Endothelial cell of umbilical vein (primary cell): ENCODE results near the gene SUMF1. TPM values are rescaled to one million over a fixed set of nuclear protein-coding genes. Genes with fewer than 3 reads are reported as not detected.

Experiments
- BruUV-seq: library from RNA; stranded (reverse); fragments of 400-500 nt; replicated peaks from 2 replicates; lab custom pipeline; 2021; lab: Mats Ljungman, UMichigan
- CTCF ChIA-PET: fragments of 300-600, 350-600 bp; sonication (Branson Sonifier 250); formaldehyde crosslinking; loops from one replicate; lab custom pipeline; 2021; ENCODE audit warnings: antibody characterized with exemption, inconsistent platforms; lab: Charles Lee
- POLR2A ChIA-PET: fragments of 300-600, 350-600 bp; sonication (Branson Sonifier 250); formaldehyde crosslinking; loops from one replicate; lab custom pipeline; 2021; ENCODE audit warnings: antibody characterized with exemption, inconsistent platforms; lab: Charles Lee
- DNase-seq: peaks from one replicate; pipeline ENCODE4 v3.0.0-alpha.2; 2011; ENCODE audit warnings: low read depth, low spot score
- FAIRE-seq: peaks from 2 replicates; lab custom pipeline; 2011; peaks lifted over from hg19 to GRCh38; lab: Jason Lieb, UNC
- H2AFZ ChIP-seq: 2 replicates; pipeline ENCODE4 v1.6.0; 2012; ENCODE audit warnings: low read depth, low read length, control low read depth, inconsistent platforms
- H3K27ac ChIP-seq: 2 replicates; pipeline ENCODE4 v1.5.1; 2011; ENCODE audit warnings: low read depth, mild to moderate bottlenecking, control low read depth, low read length, moderate library complexity; ENCODE audit not compliant: insufficient read depth
- H3K27me3 ChIP-seq, 2 experiments: 2 replicates each; pipeline versions ENCODE4 v1.6.0 to v1.6.1; 2011; ENCODE audit warnings: low read length in 2 of 2, mixed read lengths in 1 of 2; ENCODE audit not compliant: control insufficient read depth in 2 of 2, insufficient read depth in 2 of 2
- H3K36me3 ChIP-seq, 2 experiments: 2 replicates in 1 of 2; 3 replicates in 1 of 2; pipeline ENCODE4 v1.5.1; 2011; ENCODE audit warnings: low read length in 2 of 2, mild to moderate bottlenecking in 1 of 2, moderate library complexity in 1 of 2; ENCODE audit not compliant: control insufficient read depth in 2 of 2, insufficient read depth in 2 of 2; ENCODE audit errors: extremely low read depth in 1 of 2
- H3K4me1 ChIP-seq: 3 replicates; pipeline ENCODE4 v1.5.1; 2011; ENCODE audit warnings: mild to moderate bottlenecking, low read length; ENCODE audit not compliant: control insufficient read depth, insufficient read depth; ENCODE audit errors: extremely low read depth
- H3K4me2 ChIP-seq: 2 replicates; pipeline ENCODE4 v1.6.1; 2011; ENCODE audit warnings: low read length, control low read depth, mixed read lengths; ENCODE audit not compliant: insufficient read depth
- H3K4me3 ChIP-seq, 3 experiments: fragments of 200-600 bp in 1 of 3; sonication (generic), shearing (Covaris generic) in 1 of 3; replicated peaks in 1 of 3; 2 replicates each; pipeline ENCODE4 v1.5.1; 2011 to 2016; ENCODE audit warnings: control low read depth in 3 of 3, low read length in 3 of 3, mild to moderate bottlenecking in 2 of 3, inconsistent platforms in 1 of 3, low read depth in 1 of 3, moderate library complexity in 1 of 3; ENCODE audit not compliant: insufficient read depth in 1 of 3
- H3K79me2 ChIP-seq: 2 replicates; pipeline ENCODE4 v1.6.0; 2012; ENCODE audit warnings: low read length, inconsistent platforms; ENCODE audit not compliant: control insufficient read depth, insufficient read depth
- H3K9ac ChIP-seq: replicated peaks from 2 replicates; pipeline ENCODE3; 2011; ENCODE audit warnings: low read length, control low read depth; ENCODE audit not compliant: insufficient read depth; ENCODE audit errors: extremely low read depth
- H3K9me1 ChIP-seq: replicated peaks from 3 replicates; pipeline ENCODE4 v1.6.0; 2011; ENCODE audit warnings: mild to moderate bottlenecking, low read length; ENCODE audit not compliant: control insufficient read depth, insufficient read depth; ENCODE audit errors: extremely low read depth
- H3K9me3 ChIP-seq: replicated peaks from 2 replicates; pipeline ENCODE4 v1.5.1; 2012; ENCODE audit warnings: low read length, inconsistent platforms; ENCODE audit not compliant: control insufficient read depth, insufficient read depth
- H4K20me1 ChIP-seq: replicated peaks from 2 replicates; pipeline ENCODE3; 2011; ENCODE audit warnings: mild to moderate bottlenecking, low read length; ENCODE audit not compliant: control insufficient read depth, insufficient read depth; ENCODE audit errors: extremely low read depth
- CTCF ChIP-seq, 2 donors: IDR thresholded peaks; 1 replicate in 1 of 2; 2 replicates in 1 of 2; pipeline ENCODE4 v1.5.1; 2011; ENCODE audit warnings: low read length in 2 of 2, mild to moderate bottlenecking in 2 of 2, moderate library complexity in 2 of 2, control low read depth in 1 of 2, inconsistent platforms in 1 of 2, low read depth in 1 of 2; ENCODE audit not compliant: insufficient read depth in 1 of 2; ENCODE audit errors: extremely low read depth in 1 of 2
- EZH2 ChIP-seq: IDR thresholded peaks from 2 replicates; pipeline ENCODE4 v1.6.1; 2012; ENCODE audit warnings: borderline replicate concordance, low read depth, mild to moderate bottlenecking, moderate library complexity, low read length, inconsistent platforms; ENCODE audit not compliant: severe bottlenecking
- FOS ChIP-seq: IDR thresholded peaks from 2 replicates; pipeline ENCODE4 v1.6.1; 2011; ENCODE audit warnings: mild to moderate bottlenecking, low read length, moderate library complexity, borderline replicate concordance; ENCODE audit not compliant: insufficient read depth
- GATA2 ChIP-seq: IDR thresholded peaks from 2 replicates; pipeline ENCODE4 v1.7.0; 2011; ENCODE audit warnings: low read depth, mild to moderate bottlenecking, moderate library complexity, mixed read lengths, low read length; ENCODE audit not compliant: insufficient read length, insufficient read depth
- JUN ChIP-seq: IDR thresholded peaks from 2 replicates; pipeline ENCODE4 v1.6.1; 2011; ENCODE audit warnings: borderline replicate concordance, low read depth; ENCODE audit not compliant: insufficient read length, insufficient read depth
- MAX ChIP-seq: IDR thresholded peaks from 2 replicates; pipeline ENCODE4 v1.6.1; 2011; ENCODE audit not compliant: insufficient read depth, insufficient read length
- MYC ChIP-seq: IDR thresholded peaks from one replicate; pipeline ENCODE4 v1.6.1; 2011; ENCODE audit warnings: mild to moderate bottlenecking, low read depth, low read length
- POLR2A ChIP-seq: IDR thresholded peaks from 2 replicates; pipeline ENCODE4 v1.6.1; 2012; ENCODE audit warnings: low read depth, mild to moderate bottlenecking, control low read depth, low read length
- POLR2AphosphoS5 ChIP-seq: IDR thresholded peaks from 2 replicates; pipeline ENCODE4 v1.6.1; 2012; ENCODE audit warnings: low read depth, mild to moderate bottlenecking, control low read depth, low read length, moderate library complexity; ENCODE audit not compliant: insufficient read depth
- dilution Hi-C: fragments of 300-500 bp; cut with MboI; formaldehyde crosslinking; loops from one replicate; pipeline ENCODE4 v1.15.0; 2019; ENCODE audit warnings: low sequenced_read_pairs; ENCODE audit not compliant: extremely low pct_ligation_motif_present
- intact Hi-C: fragments of 100-400 bp; cut with micrococcal nuclease; formaldehyde crosslinking; loops from one replicate; pipeline ENCODE4 v1.10.0; 2022
- polyA plus RNA-seq, 4 experiments: library from polyadenylated mRNA; depleted of rRNA in 3 of 4; stranded (reverse) in 3 of 4; unstranded in 1 of 4; fragments of >200 nt; gene quantifications; 2 replicates each; pipeline versions ENCODE4 v1.2.1 to v1.2.3, GENCODE V29; 2011 to 2012; ENCODE audit warnings: missing spikeins in 1 of 4
- total RNA-seq: library from RNA; stranded (reverse); gene quantifications from 2 replicates; pipeline ENCODE4 v1.2.3, GENCODE V29; 2021

Gene SUMF1
- total and polyA plus RNA-seq, 2 donors (not counting 3 experiments of a cell fraction or from before 2014, with no cell fraction given): 31.5 to 46.8 TPM

- H2AFZ ChIP-seq: no peak overlapping the region
- DNase-seq (no peak), FAIRE-seq (no peak)
- no peak overlapping the region for H3K9ac ChIP-seq
- peaks cover 18% of the 10 kb centered on the region for H3K4me1 ChIP-seq
- no peak overlapping the region for H3K27ac ChIP-seq
- H3K36me3 ChIP-seq: no peaks in the 10 kb centered on the region
- no peaks in the 10 kb centered on the region for H3K79me2 ChIP-seq
- CTCF ChIA-PET: no interaction called here
- POLR2A ChIA-PET: no interaction called here
- no peak overlapping the region for H3K4me2 ChIP-seq
- intact Hi-C loops (loop anchor here (10.0 kb wide), 1 partner anchor 1323 kb away; the partner anchor contains the start of gene CRBN), dilution Hi-C loops (no loop called here)
- TF ChIP-seq MAX (no peak), POLR2AphosphoS5 (no peak), EZH2 (no peak), FOS (no peak)
- H3K9me3 ChIP-seq: no peaks in the 10 kb centered on the region
- no peak overlapping the region for H3K4me3 ChIP-seq
- no peaks in the 10 kb centered on the region for H3K9me1 ChIP-seq
- BruUV-seq: no TSS peak
- H3K27me3 ChIP-seq: no peaks in the 10 kb centered on the region
- H4K20me1 ChIP-seq: no peaks in the 10 kb centered on the region
These were observed 30.8 kb upstream of the SUMF1 start for GRCh38 chr3:4497843-4498324.

DNA sequence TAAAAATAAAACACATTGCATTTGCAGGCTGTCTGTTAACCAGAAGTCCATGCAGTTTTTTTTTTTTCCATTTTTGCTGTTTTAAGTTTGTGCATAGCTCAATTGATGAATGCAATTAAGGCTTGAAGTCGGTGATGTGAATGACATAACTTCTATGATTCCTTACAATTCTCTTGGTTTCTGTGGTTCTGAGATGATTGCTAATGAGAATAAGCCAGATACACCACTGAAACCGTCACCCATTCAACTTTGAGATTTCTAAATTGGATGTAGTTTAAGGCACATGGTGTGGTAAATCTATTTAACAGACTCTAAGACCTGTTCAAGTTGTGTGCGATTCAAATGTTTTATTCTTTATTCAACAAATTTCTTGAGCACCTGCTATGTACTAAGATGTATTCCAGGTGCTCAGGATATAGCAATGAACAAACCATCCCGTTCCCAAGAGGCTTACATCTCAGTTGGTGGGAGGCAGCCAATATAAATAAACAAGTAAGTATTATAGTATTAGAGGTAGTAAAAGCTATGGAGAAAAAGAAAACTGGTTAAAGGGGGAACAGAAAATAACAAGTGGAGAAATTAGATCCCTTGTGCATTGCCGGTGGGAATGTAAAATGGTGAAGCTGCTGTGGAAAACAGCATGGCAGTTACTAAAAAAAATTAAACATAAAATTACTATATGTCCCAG is 30.1 kb upstream of the SUMF1 start:
- intact Hi-C loops: loop anchor here (10.0 kb wide), 1 partner anchor 1322 kb away; the partner anchor contains the start of gene CRBN
- CTCF ChIA-PET: no interaction called here
- FAIRE-seq: no peak

More for the DNA sequence above, 30.1 kb upstream of the SUMF1 start:
- no peaks in the 10 kb centered on the region for H4K20me1 ChIP-seq
- H3K4me1 ChIP-seq: peaks cover 18% of the 10 kb centered on the region
- no peak for TF ChIP-seq POLR2AphosphoS5
- TF ChIP-seq MAX: no peak
- TF ChIP-seq POLR2A: no peak
- no peak for TF ChIP-seq CTCF (IDR thresholded peaks at IDR 0.05; ENCODE audit: extremely low read depth in 1 of 2, insufficient read depth in 1 of 2, low read depth in 1 of 2, low read length in 2 of 2)
- TF ChIP-seq JUN: no peak
- TF ChIP-seq EZH2: no peak
- no peak for TF ChIP-seq GATA2
- TF ChIP-seq MYC: no peak
- TF ChIP-seq FOS: no peak
- H3K79me2 ChIP-seq: no peaks in the 10 kb centered on the region
- dilution Hi-C loops: no loop called here
- POLR2A ChIA-PET: no interaction called here
- H3K4me3 ChIP-seq: no peak overlapping the region
- H3K27me3 ChIP-seq: no peaks in the 10 kb centered on the region
- H3K9me1 ChIP-seq: no peaks in the 10 kb centered on the region
- DNase-seq: no peak
- no peak overlapping the region for H3K9ac ChIP-seq
- BruUV-seq: no TSS peak
- no peak overlapping the region for H3K4me2 ChIP-seq
- H3K36me3 ChIP-seq: no peaks in the 10 kb centered on the region
- no peak overlapping the region for H3K27ac ChIP-seq
- no peak overlapping the region for H2AFZ ChIP-seq
- H3K9me3 ChIP-seq: no peaks in the 10 kb centered on the region
